HCT116 (cell line): ENCODE measurements around the gene RAPGEF1.

ENCODE experiments used
- EGR1 ChIP-seq: IDR thresholded peaks from 2 replicates; pipeline ENCODE4 v1.6.1; 2012; ENCODE audit warnings: low read depth
- EZH2 ChIP-seq: fragments of 200-600 bp; sonication (generic); IDR thresholded peaks from 2 replicates; pipeline ENCODE4 v1.6.1; 2017; ENCODE audit warnings: antibody characterized with exemption, mixed run types
- POLR2A ChIP-seq: IDR thresholded peaks from 2 replicates; pipeline ENCODE4 v1.7.0; 2011; ENCODE audit warnings: borderline replicate concordance; ENCODE audit not compliant: insufficient read depth, insufficient read length; ENCODE audit errors: extremely low read depth
- POLR2AphosphoS5 ChIP-seq: IDR thresholded peaks from 2 replicates; pipeline ENCODE4 v1.6.1; 2011; ENCODE audit warnings: mild to moderate bottlenecking, low read depth, low read length, moderate library complexity
- SIN3A ChIP-seq: IDR thresholded peaks from 2 replicates; pipeline ENCODE4 v1.6.1; 2012; ENCODE audit warnings: low read depth
- SRF ChIP-seq: IDR thresholded peaks from 2 replicates; pipeline ENCODE4 v1.6.1; 2012; ENCODE audit warnings: low read depth
- TF ChIP-seq, protein P1 (sequence below): IDR thresholded peaks from 2 replicates; pipeline ENCODE4 v1.6.1; 2012
- TF ChIP-seq, protein P2 (sequence below), 3 experiments: fragments of 200-600 bp in 1 of 3; sonication (generic) in 1 of 3; IDR thresholded peaks in 2 of 3; conservative IDR thresholded peaks in 1 of 3; 2 replicates each; pipeline ENCODE4 v1.5.1; 2012 to 2017; ENCODE audit warnings: low read depth in 2 of 3, low read length in 2 of 3, antibody characterized with exemption in 1 of 3, borderline replicate concordance in 1 of 3, control low read depth in 1 of 3, mild to moderate bottlenecking in 1 of 3, mixed read lengths in 1 of 3, mixed run types in 1 of 3, moderate library complexity in 1 of 3; ENCODE audit not compliant: insufficient read depth in 1 of 3
- TF ChIP-seq, protein P3 (sequence below): IDR thresholded peaks from 2 replicates; pipeline ENCODE4 v1.6.1; 2012; ENCODE audit warnings: low read depth

DNA sequence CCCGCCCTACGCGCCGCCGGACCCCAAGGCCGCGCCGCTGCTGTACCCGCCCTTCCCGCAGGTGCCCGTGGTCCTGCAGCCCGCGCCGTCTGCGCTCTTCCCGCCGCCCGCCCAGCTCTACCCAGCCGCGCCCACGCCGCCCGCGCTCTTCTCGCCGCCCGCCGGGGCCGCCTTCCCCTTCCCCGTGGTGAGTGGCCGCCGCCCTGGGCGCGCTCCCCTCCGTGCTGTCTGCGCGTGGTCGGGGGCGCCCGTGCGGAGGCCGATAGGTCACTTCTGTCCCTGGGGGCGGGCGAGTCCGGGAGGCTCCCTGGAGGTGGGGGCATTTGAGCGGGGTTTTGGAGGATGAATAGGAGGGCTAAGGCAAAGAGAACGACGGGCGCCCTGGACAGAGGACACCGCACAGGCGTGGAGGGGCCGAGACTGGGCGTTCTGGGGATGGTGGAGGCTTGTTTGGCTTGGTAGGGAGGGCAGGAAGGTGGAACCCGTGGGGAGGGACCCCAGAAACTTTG lies 185.0 kb downstream of the RAPGEF1 start:
- TF ChIP-seq, protein P1, sequence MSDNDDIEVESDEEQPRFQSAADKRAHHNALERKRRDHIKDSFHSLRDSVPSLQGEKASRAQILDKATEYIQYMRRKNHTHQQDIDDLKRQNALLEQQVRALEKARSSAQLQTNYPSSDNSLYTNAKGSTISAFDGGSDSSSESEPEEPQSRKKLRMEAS = no peak
- TF ChIP-seq, protein P2, sequence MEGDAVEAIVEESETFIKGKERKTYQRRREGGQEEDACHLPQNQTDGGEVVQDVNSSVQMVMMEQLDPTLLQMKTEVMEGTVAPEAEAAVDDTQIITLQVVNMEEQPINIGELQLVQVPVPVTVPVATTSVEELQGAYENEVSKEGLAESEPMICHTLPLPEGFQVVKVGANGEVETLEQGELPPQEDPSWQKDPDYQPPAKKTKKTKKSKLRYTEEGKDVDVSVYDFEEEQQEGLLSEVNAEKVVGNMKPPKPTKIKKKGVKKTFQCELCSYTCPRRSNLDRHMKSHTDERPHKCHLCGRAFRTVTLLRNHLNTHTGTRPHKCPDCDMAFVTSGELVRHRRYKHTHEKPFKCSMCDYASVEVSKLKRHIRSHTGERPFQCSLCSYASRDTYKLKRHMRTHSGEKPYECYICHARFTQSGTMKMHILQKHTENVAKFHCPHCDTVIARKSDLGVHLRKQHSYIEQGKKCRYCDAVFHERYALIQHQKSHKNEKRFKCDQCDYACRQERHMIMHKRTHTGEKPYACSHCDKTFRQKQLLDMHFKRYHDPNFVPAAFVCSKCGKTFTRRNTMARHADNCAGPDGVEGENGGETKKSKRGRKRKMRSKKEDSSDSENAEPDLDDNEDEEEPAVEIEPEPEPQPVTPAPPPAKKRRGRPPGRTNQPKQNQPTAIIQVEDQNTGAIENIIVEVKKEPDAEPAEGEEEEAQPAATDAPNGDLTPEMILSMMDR (IDR thresholded peaks at IDR 0.05 in 2 of 3, conservative IDR thresholded peaks at IDR 0.05 in 1 of 3; ENCODE audit: borderline replicate concordance in 1 of 3, insufficient read depth in 1 of 3, low read depth in 2 of 3, low read length in 2 of 3) = no peak
- TF ChIP-seq POLR2A (no peak), SRF (no peak), POLR2AphosphoS5 (no peak), EZH2 (no peak), EGR1 (no peak), SIN3A (no peak)
- TF ChIP-seq, protein P3, sequence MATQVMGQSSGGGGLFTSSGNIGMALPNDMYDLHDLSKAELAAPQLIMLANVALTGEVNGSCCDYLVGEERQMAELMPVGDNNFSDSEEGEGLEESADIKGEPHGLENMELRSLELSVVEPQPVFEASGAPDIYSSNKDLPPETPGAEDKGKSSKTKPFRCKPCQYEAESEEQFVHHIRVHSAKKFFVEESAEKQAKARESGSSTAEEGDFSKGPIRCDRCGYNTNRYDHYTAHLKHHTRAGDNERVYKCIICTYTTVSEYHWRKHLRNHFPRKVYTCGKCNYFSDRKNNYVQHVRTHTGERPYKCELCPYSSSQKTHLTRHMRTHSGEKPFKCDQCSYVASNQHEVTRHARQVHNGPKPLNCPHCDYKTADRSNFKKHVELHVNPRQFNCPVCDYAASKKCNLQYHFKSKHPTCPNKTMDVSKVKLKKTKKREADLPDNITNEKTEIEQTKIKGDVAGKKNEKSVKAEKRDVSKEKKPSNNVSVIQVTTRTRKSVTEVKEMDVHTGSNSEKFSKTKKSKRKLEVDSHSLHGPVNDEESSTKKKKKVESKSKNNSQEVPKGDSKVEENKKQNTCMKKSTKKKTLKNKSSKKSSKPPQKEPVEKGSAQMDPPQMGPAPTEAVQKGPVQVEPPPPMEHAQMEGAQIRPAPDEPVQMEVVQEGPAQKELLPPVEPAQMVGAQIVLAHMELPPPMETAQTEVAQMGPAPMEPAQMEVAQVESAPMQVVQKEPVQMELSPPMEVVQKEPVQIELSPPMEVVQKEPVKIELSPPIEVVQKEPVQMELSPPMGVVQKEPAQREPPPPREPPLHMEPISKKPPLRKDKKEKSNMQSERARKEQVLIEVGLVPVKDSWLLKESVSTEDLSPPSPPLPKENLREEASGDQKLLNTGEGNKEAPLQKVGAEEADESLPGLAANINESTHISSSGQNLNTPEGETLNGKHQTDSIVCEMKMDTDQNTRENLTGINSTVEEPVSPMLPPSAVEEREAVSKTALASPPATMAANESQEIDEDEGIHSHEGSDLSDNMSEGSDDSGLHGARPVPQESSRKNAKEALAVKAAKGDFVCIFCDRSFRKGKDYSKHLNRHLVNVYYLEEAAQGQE = no peak
